Ishikawa (cell line): ENCODE results near the gene CACNG4.
A peak's percentile ranks its signal among the peaks of the same experiment; 100 is the strongest.

Experiments used
- CEBPB ChIP-seq: IDR thresholded peaks from 2 replicates; pipeline ENCODE4 v1.6.1; 2012
- CREB1 ChIP-seq: IDR thresholded peaks from 2 replicates; pipeline ENCODE4 v1.6.1; 2012; ENCODE audit warnings: low read depth
- EGR1 ChIP-seq: IDR thresholded peaks from 2 replicates; pipeline ENCODE4 v1.6.1; 2012
- EP300 ChIP-seq: IDR thresholded peaks from 2 replicates; pipeline ENCODE4 v1.6.1; 2012; ENCODE audit warnings: borderline replicate concordance
- FOXM1 ChIP-seq: IDR thresholded peaks from 2 replicates; pipeline ENCODE4 v1.6.1; 2012; ENCODE audit warnings: low read depth, borderline replicate concordance
- MAX ChIP-seq: IDR thresholded peaks from 2 replicates; pipeline ENCODE4 v1.6.1; 2012
- NFIC ChIP-seq: IDR thresholded peaks from 2 replicates; pipeline ENCODE4 v1.6.1; 2012
- RAD21 ChIP-seq: IDR thresholded peaks from 2 replicates; pipeline ENCODE4 v1.6.1; 2012; ENCODE audit warnings: low read depth
- TAF1 ChIP-seq: IDR thresholded peaks from 2 replicates; pipeline ENCODE4 v1.6.1; 2012; ENCODE audit warnings: low read depth, mild to moderate bottlenecking
- TCF12 ChIP-seq: IDR thresholded peaks from 2 replicates; pipeline ENCODE4 v1.6.1; 2012; ENCODE audit warnings: low read depth
- TEAD4 ChIP-seq: IDR thresholded peaks from 2 replicates; pipeline ENCODE4 v1.6.1; 2012
- YY1 ChIP-seq: IDR thresholded peaks from 2 replicates; pipeline ENCODE4 v1.6.1; 2012; ENCODE audit warnings: low read depth
- ZBTB7A ChIP-seq: IDR thresholded peaks from 2 replicates; pipeline ENCODE4 v1.6.1; 2012; ENCODE audit warnings: low read depth
- TF ChIP-seq, protein P1 (sequence below): IDR thresholded peaks from 2 replicates; pipeline ENCODE4 v1.6.1; 2012; ENCODE audit warnings: low read depth, mild to moderate bottlenecking
- TF ChIP-seq, protein P2 (sequence below): IDR thresholded peaks from 2 replicates; pipeline ENCODE4 v1.6.1; 2012

CACNG4 gene

DNA sequence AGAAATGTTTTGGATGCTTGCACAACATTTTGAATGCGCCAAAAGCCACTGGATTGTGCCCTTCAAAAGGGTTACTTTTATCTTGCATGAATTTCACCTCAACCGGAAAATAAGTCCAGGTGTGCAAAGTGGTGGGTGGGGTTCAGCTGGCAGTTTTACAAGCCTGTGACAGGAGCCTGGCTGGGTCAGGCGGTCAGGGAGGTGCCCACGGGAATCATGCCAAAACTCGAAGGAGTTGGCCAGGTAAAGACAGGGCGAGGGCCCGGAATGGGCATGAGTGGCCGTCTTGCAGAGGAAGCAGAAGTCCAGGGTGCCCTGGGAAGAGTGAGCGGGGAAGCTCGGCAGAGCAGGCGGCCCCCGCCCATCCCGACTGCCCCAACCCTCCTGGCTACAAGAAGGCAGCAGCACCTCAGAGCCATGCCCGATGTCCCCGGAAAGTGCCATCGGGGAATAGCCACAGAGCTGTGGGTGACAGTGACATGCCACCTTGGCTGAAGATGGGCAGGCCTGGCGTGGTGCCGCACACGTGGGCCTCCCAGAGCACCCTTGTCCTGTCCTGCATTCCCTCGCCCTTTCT is 60.8 kb downstream of the CACNG4 start:
- TF ChIP-seq, protein P1, sequence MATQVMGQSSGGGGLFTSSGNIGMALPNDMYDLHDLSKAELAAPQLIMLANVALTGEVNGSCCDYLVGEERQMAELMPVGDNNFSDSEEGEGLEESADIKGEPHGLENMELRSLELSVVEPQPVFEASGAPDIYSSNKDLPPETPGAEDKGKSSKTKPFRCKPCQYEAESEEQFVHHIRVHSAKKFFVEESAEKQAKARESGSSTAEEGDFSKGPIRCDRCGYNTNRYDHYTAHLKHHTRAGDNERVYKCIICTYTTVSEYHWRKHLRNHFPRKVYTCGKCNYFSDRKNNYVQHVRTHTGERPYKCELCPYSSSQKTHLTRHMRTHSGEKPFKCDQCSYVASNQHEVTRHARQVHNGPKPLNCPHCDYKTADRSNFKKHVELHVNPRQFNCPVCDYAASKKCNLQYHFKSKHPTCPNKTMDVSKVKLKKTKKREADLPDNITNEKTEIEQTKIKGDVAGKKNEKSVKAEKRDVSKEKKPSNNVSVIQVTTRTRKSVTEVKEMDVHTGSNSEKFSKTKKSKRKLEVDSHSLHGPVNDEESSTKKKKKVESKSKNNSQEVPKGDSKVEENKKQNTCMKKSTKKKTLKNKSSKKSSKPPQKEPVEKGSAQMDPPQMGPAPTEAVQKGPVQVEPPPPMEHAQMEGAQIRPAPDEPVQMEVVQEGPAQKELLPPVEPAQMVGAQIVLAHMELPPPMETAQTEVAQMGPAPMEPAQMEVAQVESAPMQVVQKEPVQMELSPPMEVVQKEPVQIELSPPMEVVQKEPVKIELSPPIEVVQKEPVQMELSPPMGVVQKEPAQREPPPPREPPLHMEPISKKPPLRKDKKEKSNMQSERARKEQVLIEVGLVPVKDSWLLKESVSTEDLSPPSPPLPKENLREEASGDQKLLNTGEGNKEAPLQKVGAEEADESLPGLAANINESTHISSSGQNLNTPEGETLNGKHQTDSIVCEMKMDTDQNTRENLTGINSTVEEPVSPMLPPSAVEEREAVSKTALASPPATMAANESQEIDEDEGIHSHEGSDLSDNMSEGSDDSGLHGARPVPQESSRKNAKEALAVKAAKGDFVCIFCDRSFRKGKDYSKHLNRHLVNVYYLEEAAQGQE, result no peak
- TF ChIP-seq EP300 (no peak), CREB1 (no peak), TCF12 (peak; percentile 64; the same call in 1 of the 2 replicates), MAX (0 out of 2 replicates have a peak, but pooled peaks have one; percentile 24), NFIC (peak; percentile 77)

- TF ChIP-seq CREB1 (no peak), CEBPB (no peak), EGR1 (no peak), RAD21 (no peak), ZBTB7A (no peak), MAX (no peak), TCF12 (no peak), FOXM1 (no peak), TEAD4 (no peak), YY1 (no peak), EP300 (no peak), TAF1 (no peak), NFIC (no peak)
- TF ChIP-seq, protein P2, sequence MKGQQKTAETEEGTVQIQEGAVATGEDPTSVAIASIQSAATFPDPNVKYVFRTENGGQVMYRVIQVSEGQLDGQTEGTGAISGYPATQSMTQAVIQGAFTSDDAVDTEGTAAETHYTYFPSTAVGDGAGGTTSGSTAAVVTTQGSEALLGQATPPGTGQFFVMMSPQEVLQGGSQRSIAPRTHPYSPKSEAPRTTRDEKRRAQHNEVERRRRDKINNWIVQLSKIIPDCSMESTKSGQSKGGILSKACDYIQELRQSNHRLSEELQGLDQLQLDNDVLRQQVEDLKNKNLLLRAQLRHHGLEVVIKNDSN, result no peak
- TF ChIP-seq, protein P1, result no peak
These were observed 61.8 kb downstream of the CACNG4 start for GRCh38 chr17:67026341-67026740.

DNA sequence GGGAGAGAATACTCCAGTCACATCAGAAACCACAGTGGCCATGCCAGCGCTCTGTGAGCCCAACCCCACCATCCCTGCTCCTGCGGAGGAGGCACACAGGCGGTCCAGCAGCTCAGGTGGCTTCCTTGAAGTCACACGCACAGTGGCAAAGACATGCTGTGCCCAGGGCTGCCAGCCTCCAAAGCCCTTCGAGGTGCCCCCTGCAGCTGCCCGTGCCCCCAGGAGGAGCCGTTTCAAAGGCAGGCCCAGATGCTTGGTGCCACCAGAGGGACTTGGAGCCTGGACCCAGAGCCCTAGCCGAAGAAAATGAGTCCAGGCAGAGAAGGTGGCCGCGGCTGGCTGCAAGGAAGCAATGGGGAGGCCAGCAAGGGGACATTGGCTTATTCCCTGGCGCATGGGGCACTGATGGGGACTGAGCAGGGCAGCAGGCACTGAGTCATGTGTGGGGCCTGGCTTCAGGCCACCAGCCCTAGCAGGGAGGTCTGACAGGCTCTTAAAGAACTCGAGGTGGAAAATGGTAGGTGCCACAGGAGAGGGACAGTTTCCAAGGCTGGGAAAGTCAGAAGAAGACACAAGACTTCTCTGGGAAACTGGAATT is 62.6 kb downstream of the CACNG4 start:
- TF ChIP-seq, protein P1, result no peak
- TF ChIP-seq, protein P2, result no peak
- TF ChIP-seq YY1, result no peak

- TF ChIP-seq EGR1 (no peak), EP300 (no peak), YY1 (no peak), FOXM1 (no peak), RAD21 (no peak), ZBTB7A (no peak), NFIC (no peak), TAF1 (no peak)
- TF ChIP-seq, protein P2, result no peak
These were observed 66.1 kb downstream of the CACNG4 start for GRCh38 chr17:67030641-67031040.
